MM.1S (cell line): ENCODE results near the gene AURKB.
"Not testable (repeated sequence)": the region's sequence is repeated elsewhere in the genome, so short reads cannot be mapped to it uniquely, and the experiment has no call there.

Experiments used
- DNase-seq: peaks from one replicate; pipeline ENCODE4 v3.0.0-alpha.2; 2015
- H2AFZ ChIP-seq: fragments of 300-600 bp; sonication (generic); 2 replicates; pipeline ENCODE4 v1.6.0; 2016; ENCODE audit warnings: antibody characterized with exemption, low read length
- H3F3A ChIP-seq: fragments of 300-600 bp; sonication (generic); 2 replicates; pipeline ENCODE4 v1.6.1; 2016; ENCODE audit warnings: mild to moderate bottlenecking, antibody characterized with exemption, low read length, moderate library complexity, mixed read lengths; ENCODE audit not compliant: insufficient read depth
- H3K27ac ChIP-seq: fragments of 300-600 bp; sonication (generic); 2 replicates; pipeline ENCODE4 v1.5.1; 2016; ENCODE audit warnings: mild to moderate bottlenecking, low read length
- H3K27me3 ChIP-seq: fragments of 300-600 bp; sonication (generic); replicated peaks from 2 replicates; pipeline ENCODE4 v1.6.0; 2016; ENCODE audit warnings: low read length; ENCODE audit not compliant: insufficient read depth
- H3K36me3 ChIP-seq: fragments of 300-600 bp; sonication (generic); replicated peaks from 2 replicates; pipeline ENCODE4 v1.6.1; 2016; ENCODE audit warnings: mild to moderate bottlenecking, low read length, mixed read lengths; ENCODE audit not compliant: insufficient read depth
- H3K4me1 ChIP-seq: fragments of 300-600 bp; sonication (generic); 2 replicates; pipeline ENCODE4 v1.6.1; 2016; ENCODE audit warnings: low read length, mixed read lengths
- H3K4me2 ChIP-seq: fragments of 300-600 bp; sonication (generic); 2 replicates; pipeline ENCODE4 v1.6.0; 2016; ENCODE audit warnings: low read depth, low read length
- H3K4me3 ChIP-seq: fragments of 300-600 bp; sonication (generic); 2 replicates; pipeline ENCODE4 v1.5.1; 2016; ENCODE audit warnings: low read length, mixed read lengths
- H3K79me2 ChIP-seq: fragments of 300-600 bp; sonication (generic); 2 replicates; pipeline ENCODE4 v1.6.1; 2016; ENCODE audit warnings: mixed run types, low read length, mixed read lengths
- H3K9ac ChIP-seq: fragments of 300-600 bp; sonication (generic); 2 replicates; pipeline ENCODE4 v1.6.1; 2016; ENCODE audit warnings: low read length, mixed read lengths
- H3K9me2 ChIP-seq: fragments of 300-600 bp; sonication (generic); replicated peaks from 2 replicates; pipeline ENCODE4 v1.6.1; 2016; ENCODE audit warnings: mild to moderate bottlenecking, low read length, mixed read lengths; ENCODE audit not compliant: insufficient read depth
- H3K9me3 ChIP-seq: fragments of 300-600 bp; sonication (generic); replicated peaks from 2 replicates; pipeline ENCODE4 v1.6.1; 2016; ENCODE audit warnings: mild to moderate bottlenecking, low read length, mixed read lengths; ENCODE audit not compliant: insufficient read depth
- H4K20me1 ChIP-seq: fragments of 300-600 bp; sonication (generic); 2 replicates; pipeline ENCODE4 v1.6.1; 2016; ENCODE audit warnings: mild to moderate bottlenecking, low read length, moderate library complexity, mixed read lengths; ENCODE audit not compliant: insufficient read depth
- EZH2 ChIP-seq: fragments of 300-600 bp; sonication (generic); optimal IDR thresholded peaks from 2 replicates; pipeline ENCODE3; 2017; ENCODE audit warnings: low read depth, mild to moderate bottlenecking, antibody characterized with exemption, low read length, mixed read lengths
- EZH2phosphoT487 ChIP-seq: fragments of 300-600 bp; sonication (generic); IDR thresholded peaks from 2 replicates; pipeline ENCODE4 v1.6.1; 2018; ENCODE audit warnings: antibody characterized with exemption, low read length
- TF ChIP-seq, protein P1 (sequence below): fragments of 300-600 bp; sonication (generic); IDR thresholded peaks from 2 replicates; pipeline ENCODE4 v1.5.1; 2016; ENCODE audit warnings: antibody characterized with exemption, low read length, mixed read lengths

The AURKB gene

GRCh38 chr17:8221663-8222379, 11.4 kb upstream of the AURKB start:
- H4K20me1 ChIP-seq, result no peaks in the 10 kb centered on the region
- H3K9ac ChIP-seq, result peak overlapping the region; percentile 75
- peak overlapping the region; percentile 95 for H3K27ac ChIP-seq
- no peaks in the 10 kb centered on the region for H3K27me3 ChIP-seq
- peak overlapping the region; percentile 72 for H3K4me3 ChIP-seq
- peaks cover 43% of the 10 kb centered on the region for H3F3A ChIP-seq
- peak overlapping the region; percentile 76 for H3K4me2 ChIP-seq
- TF ChIP-seq, protein P1, sequence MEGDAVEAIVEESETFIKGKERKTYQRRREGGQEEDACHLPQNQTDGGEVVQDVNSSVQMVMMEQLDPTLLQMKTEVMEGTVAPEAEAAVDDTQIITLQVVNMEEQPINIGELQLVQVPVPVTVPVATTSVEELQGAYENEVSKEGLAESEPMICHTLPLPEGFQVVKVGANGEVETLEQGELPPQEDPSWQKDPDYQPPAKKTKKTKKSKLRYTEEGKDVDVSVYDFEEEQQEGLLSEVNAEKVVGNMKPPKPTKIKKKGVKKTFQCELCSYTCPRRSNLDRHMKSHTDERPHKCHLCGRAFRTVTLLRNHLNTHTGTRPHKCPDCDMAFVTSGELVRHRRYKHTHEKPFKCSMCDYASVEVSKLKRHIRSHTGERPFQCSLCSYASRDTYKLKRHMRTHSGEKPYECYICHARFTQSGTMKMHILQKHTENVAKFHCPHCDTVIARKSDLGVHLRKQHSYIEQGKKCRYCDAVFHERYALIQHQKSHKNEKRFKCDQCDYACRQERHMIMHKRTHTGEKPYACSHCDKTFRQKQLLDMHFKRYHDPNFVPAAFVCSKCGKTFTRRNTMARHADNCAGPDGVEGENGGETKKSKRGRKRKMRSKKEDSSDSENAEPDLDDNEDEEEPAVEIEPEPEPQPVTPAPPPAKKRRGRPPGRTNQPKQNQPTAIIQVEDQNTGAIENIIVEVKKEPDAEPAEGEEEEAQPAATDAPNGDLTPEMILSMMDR, result no peak
- H3K9me3 ChIP-seq, result no peaks in the 10 kb centered on the region
- peak; percentile 87 for DNase-seq
- H3K79me2 ChIP-seq, result no peaks in the 10 kb centered on the region
- H3K4me1 ChIP-seq, result peaks cover 5% of the 10 kb centered on the region; the same call in 1 of the 2 replicates
- H3K9me2 ChIP-seq, result no peaks in the 10 kb centered on the region
- peak overlapping the region; percentile 90 for H2AFZ ChIP-seq
- no peaks in the 10 kb centered on the region for H3K36me3 ChIP-seq

DNA sequence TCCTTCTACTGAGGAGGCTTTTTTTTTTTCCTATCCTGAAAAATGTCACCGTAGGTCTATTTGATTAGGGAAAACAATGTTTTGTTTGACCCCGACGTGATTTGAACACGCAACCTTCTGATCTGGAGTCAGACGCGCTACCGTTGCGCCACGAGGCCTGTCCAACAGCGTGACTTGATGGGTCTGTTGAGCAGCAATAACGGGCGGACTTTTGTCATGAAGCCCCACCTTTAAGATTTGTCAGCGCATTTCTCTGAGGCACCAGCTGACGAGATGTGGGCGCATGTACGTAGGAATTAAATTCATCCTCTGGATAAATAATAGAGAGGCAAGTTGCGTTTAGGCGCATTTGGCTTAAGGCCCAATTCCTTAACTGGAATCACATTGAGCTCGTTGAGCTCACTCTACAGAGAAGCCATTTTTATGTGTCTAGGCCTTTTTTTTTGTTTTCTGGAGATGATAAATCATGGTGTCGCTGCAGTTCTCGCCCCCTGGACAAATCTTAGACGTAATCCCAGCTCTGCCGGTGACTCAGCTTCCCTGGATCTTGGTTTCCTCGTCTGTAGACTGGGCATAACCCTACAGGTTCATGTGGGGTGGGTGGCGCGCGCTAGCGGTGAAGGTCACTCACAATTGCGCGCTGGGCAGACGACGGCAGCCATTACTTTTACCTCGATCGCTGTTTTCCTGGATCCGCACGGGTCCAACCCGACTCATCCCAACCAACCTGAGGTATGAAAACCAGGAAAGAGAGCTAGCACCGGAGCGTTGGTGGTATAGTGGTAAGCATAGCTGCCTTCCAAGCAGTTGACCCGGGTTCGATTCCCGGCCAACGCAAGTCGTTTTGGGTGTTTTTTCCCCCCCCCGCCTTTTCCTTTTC, 10.6 kb upstream of the AURKB start:
- no peaks in the 10 kb centered on the region for H3K79me2 ChIP-seq
- TF ChIP-seq EZH2 (no peak), EZH2phosphoT487 (no peak)
- TF ChIP-seq, protein P1, result no peak
- peak overlapping the region; percentile 72 for H3K4me3 ChIP-seq
- H3F3A ChIP-seq, result peaks cover 43% of the 10 kb centered on the region
- H3K27ac ChIP-seq, result peak overlapping the region; percentile 95
- no peaks in the 10 kb centered on the region for H3K36me3 ChIP-seq
- no peaks in the 10 kb centered on the region for H3K27me3 ChIP-seq
- DNase-seq, result peak; percentile 76
- no peaks in the 10 kb centered on the region for H3K9me3 ChIP-seq
- no peaks in the 10 kb centered on the region for H3K9me2 ChIP-seq
- H3K9ac ChIP-seq, result peak overlapping the region; percentile 75
- H2AFZ ChIP-seq, result peak overlapping the region; percentile 90
- H3K4me2 ChIP-seq, result peak overlapping the region; percentile 76
- H3K4me1 ChIP-seq, result peaks cover 5% of the 10 kb centered on the region; the same call in 1 of the 2 replicates
- H4K20me1 ChIP-seq, result no peaks in the 10 kb centered on the region

GRCh38 chr17:8214000-8214399, 3.6 kb upstream of the AURKB start:
- H3K79me2 ChIP-seq, result peaks cover 14% of the 10 kb centered on the region
- H3K9ac ChIP-seq, H3K27me3 ChIP-seq, H3K27ac ChIP-seq, H3K4me1 ChIP-seq, H4K20me1 ChIP-seq, H2AFZ ChIP-seq, H3K4me2 ChIP-seq, H3K4me3 ChIP-seq, DNase-seq, H3K36me3 ChIP-seq, H3K9me2 ChIP-seq, H3K9me3 ChIP-seq: not testable (repeated sequence)
- peaks cover 18% of the 10 kb centered on the region for H3F3A ChIP-seq
